DND-41 (cell line): ENCODE measurements around the gene PPM1M.
"Not testable (repeated sequence)": the region's sequence is repeated elsewhere in the genome, so short reads cannot be mapped to it uniquely, and the experiment has no call there.

Experiments
- ATAC-seq: fragments of 200-7000 bp; cut with Tn5 transposase; 3 replicates; pipeline ENCODE4 v1.9.1; 2021; ENCODE audit warnings: low read depth; ENCODE audit not compliant: insufficient read depth
- DNase-seq: peaks from one replicate; pipeline ENCODE4 v3.0.0-alpha.2; 2020
- H2AFZ ChIP-seq: 2 replicates; pipeline ENCODE4 v1.6.0; 2012; ENCODE audit warnings: low read depth, low read length
- H3K27ac ChIP-seq: 2 replicates; pipeline ENCODE4 v1.5.1; 2012; ENCODE audit warnings: low read length, inconsistent platforms
- H3K27me3 ChIP-seq: fragments of 200-600 bp; sonication (generic); 2 replicates; pipeline ENCODE4 v1.6.0; 2012; ENCODE audit warnings: low read length, mild to moderate bottlenecking, inconsistent platforms; ENCODE audit not compliant: insufficient read depth, poor library complexity
- H3K36me3 ChIP-seq: 2 replicates; pipeline ENCODE4 v1.5.1; 2012; ENCODE audit warnings: low read length, inconsistent platforms; ENCODE audit not compliant: insufficient read depth
- H3K4me1 ChIP-seq: 2 replicates; pipeline ENCODE4 v1.5.1; 2012; ENCODE audit warnings: mild to moderate bottlenecking, low read length; ENCODE audit not compliant: insufficient read depth
- H3K4me2 ChIP-seq: 2 replicates; pipeline ENCODE4 v1.6.0; 2012; ENCODE audit warnings: mild to moderate bottlenecking, moderate library complexity, low read length, inconsistent platforms; ENCODE audit not compliant: insufficient read depth
- H3K4me3 ChIP-seq, 2 experiments: fragments of 200-600 bp in 1 of 2; shearing (Covaris generic) in 1 of 2; 2 replicates each; pipeline ENCODE4 v1.5.1; 2012 to 2016; ENCODE audit warnings: inconsistent platforms in 2 of 2, low read length in 2 of 2, mild to moderate bottlenecking in 2 of 2, low read depth in 1 of 2, moderate library complexity in 1 of 2
- H3K79me2 ChIP-seq: 2 replicates; pipeline ENCODE4 v1.6.0; 2012; ENCODE audit warnings: low read length, inconsistent platforms; ENCODE audit not compliant: insufficient read depth
- H3K9ac ChIP-seq: 2 replicates; pipeline ENCODE4 v1.6.0; 2012; ENCODE audit warnings: low read depth, mild to moderate bottlenecking, inconsistent platforms, low read length, moderate library complexity
- H3K9me3 ChIP-seq: 2 replicates; pipeline ENCODE4 v1.5.1; 2012; ENCODE audit warnings: low read length, moderate library complexity, mild to moderate bottlenecking, inconsistent platforms; ENCODE audit not compliant: insufficient read depth, severe bottlenecking
- H4K20me1 ChIP-seq: 2 replicates; pipeline ENCODE4 v1.6.0; 2012; ENCODE audit warnings: low read length; ENCODE audit not compliant: insufficient read depth
- CTCF ChIP-seq: IDR thresholded peaks from 2 replicates; pipeline ENCODE4 v1.5.1; 2012; ENCODE audit warnings: borderline replicate concordance, low read length, moderate library complexity, mild to moderate bottlenecking; ENCODE audit not compliant: poor library complexity, severe bottlenecking; ENCODE audit errors: extremely low read depth
- EZH2 ChIP-seq: IDR thresholded peaks from 3 replicates; pipeline ENCODE4 v1.6.1; 2012; ENCODE audit warnings: borderline replicate concordance, low read depth, mild to moderate bottlenecking, moderate library complexity, low read length, inconsistent platforms; ENCODE audit not compliant: severe bottlenecking

PPM1M gene

GRCh38 chr3:52272831-52273230 is 27.3 kb downstream of the PPM1M start:
- peaks cover 43% of the 10 kb centered on the region for H3K4me1 ChIP-seq
- H3K4me3 ChIP-seq: no peak overlapping the region
- H3K9me3 ChIP-seq: no peaks in the 10 kb centered on the region
- H3K4me2 ChIP-seq: peak overlapping the region; percentile 36; the same call in 1 of the 2 replicates
- no peak for DNase-seq
- no peaks in the 10 kb centered on the region for H3K27me3 ChIP-seq
- H3K27ac ChIP-seq: no peak overlapping the region
- 0 out of 2 replicates have a peak overlapping the region, but pooled peaks have one; percentile 6 for H3K9ac ChIP-seq
- H3K36me3 ChIP-seq: peaks cover 89% of the 10 kb centered on the region
- H3K79me2 ChIP-seq: peaks cover 99% of the 10 kb centered on the region
- H4K20me1 ChIP-seq: peaks cover 87% of the 10 kb centered on the region
- H2AFZ ChIP-seq: no peak overlapping the region
- no peak for ATAC-seq
- TF ChIP-seq CTCF (no peak), EZH2 (no peak)

GRCh38 chr3:52274781-52275180 is 29.2 kb downstream of the PPM1M start:
- not testable (repeated sequence) for H3K4me3 ChIP-seq, H3K27me3 ChIP-seq, H3K9ac ChIP-seq, H3K27ac ChIP-seq, DNase-seq, H2AFZ ChIP-seq, H3K9me3 ChIP-seq, ATAC-seq
- Histone ChIP-seq H3K4me1 (peaks cover 53% of the 10 kb centered on the region), H3K4me2 (peak overlapping the region; percentile 94), H3K79me2 (peaks cover 94% of the 10 kb centered on the region), H3K36me3 (peaks cover 72% of the 10 kb centered on the region), H4K20me1 (peaks cover 72% of the 10 kb centered on the region)

- Histone ChIP-seq H3K79me2 (peaks cover 68% of the 10 kb centered on the region), H3K9ac (peak overlapping the region; percentile 79), H3K4me2 (peak overlapping the region; percentile 94), H3K27me3 (no peaks in the 10 kb centered on the region), H3K27ac (peak overlapping the region; percentile 92), H3K36me3 (peaks cover 48% of the 10 kb centered on the region), H4K20me1 (peaks cover 49% of the 10 kb centered on the region), H3K9me3 (no peaks in the 10 kb centered on the region), H3K4me1 (peaks cover 53% of the 10 kb centered on the region), H3K4me3 (peak overlapping the region; percentile 87 to 96), H2AFZ (peak overlapping the region; percentile 61)
- TF ChIP-seq EZH2 (no peak), CTCF (no peak)
- ATAC-seq: peak; percentile 56
- DNase-seq: peak; percentile 72
These were observed 31.8 kb downstream of the PPM1M start for GRCh38 chr3:52277071-52277964.

- Histone ChIP-seq H3K79me2 (peaks cover 61% of the 10 kb centered on the region), H3K4me1 (peaks cover 50% of the 10 kb centered on the region), H3K9me3 (no peaks in the 10 kb centered on the region), H3K9ac (peak overlapping the region; percentile 79), H3K27me3 (no peaks in the 10 kb centered on the region), H4K20me1 (peaks cover 44% of the 10 kb centered on the region), H3K4me2 (peak overlapping the region; percentile 94), H3K4me3 (peak overlapping the region; percentile 87 to 96), H3K36me3 (peaks cover 41% of the 10 kb centered on the region), H3K27ac (peak overlapping the region; percentile 92), H2AFZ (peak overlapping the region; percentile 82)
- TF ChIP-seq CTCF (peak; percentile 41), EZH2 (no peak)
- peak; percentile 69 for ATAC-seq
- no peak for DNase-seq
These were observed 32.5 kb downstream of the PPM1M start for GRCh38 chr3:52277972-52278509.
